Measurements from ENCODE around the gene GTSF1L. TPM values are rescaled to one million over a fixed set of nuclear protein-coding genes. Genes with fewer than 3 reads are reported as not detected.

GTSF1L gene
- total RNA-seq, 1 donor from 2014 or later = not detected

DNA sequence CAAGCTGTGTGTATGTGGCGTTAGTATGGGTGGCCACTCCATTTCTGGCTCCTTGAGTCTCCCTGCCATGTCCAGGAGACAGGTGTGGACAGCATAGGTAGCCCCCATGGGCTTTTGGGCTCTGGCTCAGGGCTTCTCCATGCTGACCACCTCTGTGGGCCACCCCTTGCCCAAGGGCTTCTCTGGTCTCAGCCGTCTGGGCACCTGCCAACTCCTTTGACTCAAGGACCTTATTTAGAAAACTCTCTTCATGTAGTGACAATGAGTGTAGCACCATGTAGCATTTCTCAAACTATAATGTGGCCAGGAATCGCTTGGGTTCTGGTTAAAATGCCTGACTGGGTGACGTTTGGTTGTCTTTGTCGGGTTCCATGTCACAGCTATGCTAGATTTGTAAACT, 5.1 kb upstream of the GTSF1L start:
- Histone ChIP-seq H3K27ac (no peak overlapping the region), H3K4me3 (no peak overlapping the region), H3K4me1 (no peaks in the 10 kb centered on the region), H3K9me3 (no peaks in the 10 kb centered on the region), H3K27me3 (no peaks in the 10 kb centered on the region), H3K36me3 (no peaks in the 10 kb centered on the region)
- intact Hi-C loops (cut with DNase I) = no loop called here
- TF ChIP-seq, protein P1, sequence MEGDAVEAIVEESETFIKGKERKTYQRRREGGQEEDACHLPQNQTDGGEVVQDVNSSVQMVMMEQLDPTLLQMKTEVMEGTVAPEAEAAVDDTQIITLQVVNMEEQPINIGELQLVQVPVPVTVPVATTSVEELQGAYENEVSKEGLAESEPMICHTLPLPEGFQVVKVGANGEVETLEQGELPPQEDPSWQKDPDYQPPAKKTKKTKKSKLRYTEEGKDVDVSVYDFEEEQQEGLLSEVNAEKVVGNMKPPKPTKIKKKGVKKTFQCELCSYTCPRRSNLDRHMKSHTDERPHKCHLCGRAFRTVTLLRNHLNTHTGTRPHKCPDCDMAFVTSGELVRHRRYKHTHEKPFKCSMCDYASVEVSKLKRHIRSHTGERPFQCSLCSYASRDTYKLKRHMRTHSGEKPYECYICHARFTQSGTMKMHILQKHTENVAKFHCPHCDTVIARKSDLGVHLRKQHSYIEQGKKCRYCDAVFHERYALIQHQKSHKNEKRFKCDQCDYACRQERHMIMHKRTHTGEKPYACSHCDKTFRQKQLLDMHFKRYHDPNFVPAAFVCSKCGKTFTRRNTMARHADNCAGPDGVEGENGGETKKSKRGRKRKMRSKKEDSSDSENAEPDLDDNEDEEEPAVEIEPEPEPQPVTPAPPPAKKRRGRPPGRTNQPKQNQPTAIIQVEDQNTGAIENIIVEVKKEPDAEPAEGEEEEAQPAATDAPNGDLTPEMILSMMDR (IDR thresholded peaks at IDR 0.05) = no peak
- no peak for DNase-seq (ENCODE audit: low spot score in 2 of 2)

DNA sequence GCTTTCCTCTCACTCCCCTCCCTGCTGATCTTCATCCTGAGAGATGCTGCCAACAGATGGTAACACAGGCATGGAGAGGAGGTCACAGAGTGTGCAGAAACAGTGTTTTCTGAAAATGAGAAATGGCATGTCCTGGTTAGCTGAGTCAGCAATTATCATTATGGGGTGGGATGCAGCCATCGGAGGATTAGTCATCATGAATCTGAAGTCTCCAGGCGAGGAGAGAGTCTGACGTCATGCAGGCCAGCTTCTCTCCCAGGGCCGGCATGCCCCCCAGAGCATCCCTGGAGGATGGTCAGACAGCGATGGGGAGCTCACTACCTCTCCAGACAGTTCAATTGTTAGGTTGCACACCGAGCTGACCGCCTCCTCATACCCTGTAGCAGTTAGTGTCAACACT, 4.7 kb upstream of the GTSF1L start:
- H3K4me3 ChIP-seq = no peak overlapping the region
- H3K27me3 ChIP-seq = no peaks in the 10 kb centered on the region
- H3K36me3 ChIP-seq = no peaks in the 10 kb centered on the region
- TF ChIP-seq, protein P1 (IDR thresholded peaks at IDR 0.05) = no peak
- intact Hi-C loops (cut with DNase I) = no loop called here
- no peak overlapping the region for H3K27ac ChIP-seq
- no peak for DNase-seq (ENCODE audit: low spot score in 2 of 2)
- H3K9me3 ChIP-seq = no peaks in the 10 kb centered on the region
- no peaks in the 10 kb centered on the region for H3K4me1 ChIP-seq

DNA sequence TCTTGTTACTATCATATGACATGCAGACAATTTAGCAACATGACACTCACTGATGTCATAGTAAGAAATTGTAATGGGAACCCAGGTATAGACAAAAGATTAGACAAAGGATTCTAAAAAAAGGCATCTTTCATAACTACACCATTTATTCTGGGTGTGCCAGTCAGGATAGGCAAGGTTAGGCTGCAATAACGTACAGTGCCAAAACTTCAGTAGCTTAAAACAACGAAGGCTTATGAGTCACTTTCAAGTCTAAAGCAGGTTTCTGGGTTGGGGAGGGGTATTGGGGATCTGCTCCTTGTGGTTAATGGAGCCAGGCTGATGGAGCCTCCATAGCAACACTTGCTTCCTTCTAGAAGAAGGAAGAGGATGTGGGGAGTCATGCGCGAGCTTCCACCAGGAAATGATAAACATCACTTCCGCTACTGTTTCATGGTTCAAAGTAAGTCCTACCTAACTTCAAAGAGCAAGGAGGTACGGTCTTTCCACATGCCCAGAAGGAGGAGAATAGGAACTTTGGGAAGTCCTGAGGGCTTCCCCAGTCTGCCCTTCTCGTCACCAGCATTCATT, 2.0 kb upstream of the GTSF1L start:
- Histone ChIP-seq H3K36me3 (no peaks in the 10 kb centered on the region), H3K27me3 (no peaks in the 10 kb centered on the region), H3K4me3 (no peak overlapping the region), H3K27ac (no peak overlapping the region), H3K9me3 (no peaks in the 10 kb centered on the region), H3K4me1 (no peaks in the 10 kb centered on the region)
- no peak for DNase-seq (ENCODE audit: low spot score in 2 of 2)
- intact Hi-C loops (cut with DNase I) = no loop called here
- TF ChIP-seq, protein P1 (IDR thresholded peaks at IDR 0.05) = no peak

DNA sequence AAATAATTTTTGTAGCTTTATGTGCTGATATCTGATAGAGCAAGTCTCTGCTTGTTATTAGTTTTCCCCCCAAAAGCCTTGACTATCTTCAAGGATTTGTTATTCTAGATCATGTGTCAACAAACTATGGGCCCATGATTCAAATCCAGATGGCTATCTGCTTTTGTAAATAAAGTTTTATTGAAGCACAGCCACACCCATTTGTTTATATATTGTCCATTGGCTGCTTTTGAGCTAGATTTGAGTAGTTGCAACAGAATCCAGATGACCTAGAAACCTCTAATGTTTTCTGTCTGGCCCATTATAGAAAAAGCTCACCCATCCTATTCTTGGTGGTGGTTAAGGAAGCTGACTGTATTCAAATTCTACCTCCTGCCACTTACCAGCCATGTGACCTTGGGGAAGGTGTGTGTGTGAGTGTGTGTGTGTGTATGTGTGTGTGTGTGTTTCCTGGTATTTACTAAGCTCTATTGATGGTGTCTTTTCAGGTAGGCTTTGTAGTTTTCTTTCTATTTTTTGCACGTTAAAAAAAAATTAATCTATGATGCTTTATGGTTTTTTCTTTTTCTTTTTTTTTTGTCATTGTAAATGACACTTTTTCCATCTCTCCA, 1.3 kb upstream of the GTSF1L start:
- no peaks in the 10 kb centered on the region for H3K4me1 ChIP-seq
- no peak for DNase-seq (ENCODE audit: low spot score in 2 of 2)
- no peaks in the 10 kb centered on the region for H3K27me3 ChIP-seq
- TF ChIP-seq, protein P1 (IDR thresholded peaks at IDR 0.05) = no peak
- no peaks in the 10 kb centered on the region for H3K36me3 ChIP-seq
- no peak overlapping the region for H3K27ac ChIP-seq
- H3K9me3 ChIP-seq = no peaks in the 10 kb centered on the region
- intact Hi-C loops (cut with DNase I) = no loop called here
- H3K4me3 ChIP-seq = no peak overlapping the region

DNA sequence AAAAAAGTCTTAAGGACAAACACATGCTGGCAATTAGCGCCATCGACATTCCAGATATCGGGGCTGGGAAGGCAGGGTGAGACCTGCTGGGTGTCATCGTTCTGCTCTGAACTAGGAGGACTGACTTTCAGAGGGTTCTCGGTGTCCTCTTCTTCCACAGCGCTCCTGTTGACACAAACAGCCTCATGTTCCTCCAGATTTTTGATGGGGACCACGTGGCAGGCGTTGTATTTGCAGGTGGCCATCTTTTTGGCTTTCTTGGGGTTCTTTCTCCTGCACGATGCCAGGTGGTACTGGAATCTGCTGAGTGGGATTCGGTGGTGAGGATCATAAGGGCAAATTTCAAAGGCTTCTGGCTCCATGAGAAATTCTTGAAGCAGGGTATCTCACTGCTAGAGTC, 469 bp downstream of the GTSF1L start:
- intact Hi-C loops (cut with DNase I) = no loop called here
- Histone ChIP-seq H3K4me1 (no peaks in the 10 kb centered on the region), H3K27ac (no peak overlapping the region), H3K9me3 (no peaks in the 10 kb centered on the region), H3K27me3 (no peaks in the 10 kb centered on the region), H3K4me3 (no peak overlapping the region), H3K36me3 (no peaks in the 10 kb centered on the region)
- DNase-seq (ENCODE audit: low spot score in 2 of 2) = no peak
- TF ChIP-seq, protein P1 (IDR thresholded peaks at IDR 0.05) = no peak

Data from ascending aorta (tissue), 2 donors.